ENCODE measurements around the gene ASIC5. TPM values are rescaled to one million over a fixed set of nuclear protein-coding genes. Genes with fewer than 3 reads are reported as not detected.

Gene ASIC5
- total and polyA plus RNA-seq, 2 donors (not counting 1 experiment from before 2014, with no cell fraction given), result not detected

GRCh38 chr4:155789391-155789790, 76.7 kb downstream of the ASIC5 start:
- H3K4me3 ChIP-seq (replicated peaks in 1 of 4; ENCODE audit: control extremely low read depth in 1 of 4, insufficient read depth in 1 of 4, low read depth in 3 of 4, low read length in 4 of 4), result peak overlapping the region in 1 of 4 experiments; percentile 22
- DNase-seq (ENCODE audit: low read depth in 2 of 2), result peak in 1 of 2 donors; percentile 17
- peak overlapping the region; percentile 61 for H2AFZ ChIP-seq (ENCODE audit: low read length)
- no peak overlapping the region for H3K27ac ChIP-seq (ENCODE audit: insufficient read depth, low read length)
- TF ChIP-seq CTCF (conservative IDR thresholded peaks at IDR 0.05 in 1 of 2, IDR thresholded peaks at IDR 0.05 in 1 of 2; ENCODE audit: low read depth in 1 of 2, low read length in 2 of 2) (no peak), EZH2 (IDR thresholded peaks at IDR 0.05; ENCODE audit: low read length, missing control alignments) (no peak)
- H3K27me3 ChIP-seq (ENCODE audit: control insufficient read depth, insufficient read depth, low read length), result no peaks in the 10 kb centered on the region
- H3K4me2 ChIP-seq (ENCODE audit: extremely low read depth, insufficient read depth, low read length), result peak overlapping the region; percentile 71
- no peak overlapping the region for H3K9ac ChIP-seq (ENCODE audit: insufficient read depth, low read length)
- H3K79me2 ChIP-seq (ENCODE audit: control insufficient read depth, insufficient read depth, low read length), result no peaks in the 10 kb centered on the region
- H3K9me3 ChIP-seq (ENCODE audit: control insufficient read depth, insufficient read depth, low read depth, low read length), result no peaks in the 10 kb centered on the region
- H3K36me3 ChIP-seq (ENCODE audit: control insufficient read depth, insufficient read depth, low read length), result no peaks in the 10 kb centered on the region
- H3K4me1 ChIP-seq (ENCODE audit: control insufficient read depth, extremely low read depth, insufficient read depth, low read length), result peaks cover 2% of the 10 kb centered on the region
- no peaks in the 10 kb centered on the region for H4K20me1 ChIP-seq (ENCODE audit: control insufficient read depth, extremely low read depth, insufficient read depth, low read length)

- Histone ChIP-seq H3K4me2 (ENCODE audit: extremely low read depth, insufficient read depth, low read length) (no peak overlapping the region), H2AFZ (ENCODE audit: low read length) (no peak overlapping the region), H3K27me3 (ENCODE audit: control insufficient read depth, insufficient read depth, low read length) (no peaks in the 10 kb centered on the region), H3K4me3 (replicated peaks in 1 of 4; ENCODE audit: control extremely low read depth in 1 of 4, insufficient read depth in 1 of 4, low read depth in 3 of 4, low read length in 4 of 4) (no peak overlapping the region), H3K27ac (ENCODE audit: insufficient read depth, low read length) (no peak overlapping the region), H3K4me1 (ENCODE audit: control insufficient read depth, extremely low read depth, insufficient read depth, low read length) (peaks cover 2% of the 10 kb centered on the region), H3K9me3 (ENCODE audit: control insufficient read depth, insufficient read depth, low read depth, low read length) (no peaks in the 10 kb centered on the region), H3K79me2 (ENCODE audit: control insufficient read depth, insufficient read depth, low read length) (no peaks in the 10 kb centered on the region), H3K9ac (ENCODE audit: insufficient read depth, low read length) (no peak overlapping the region), H4K20me1 (ENCODE audit: control insufficient read depth, extremely low read depth, insufficient read depth, low read length) (no peaks in the 10 kb centered on the region), H3K36me3 (ENCODE audit: control insufficient read depth, insufficient read depth, low read length) (no peaks in the 10 kb centered on the region)
- peak; percentile 84 to 94 for TF ChIP-seq CTCF (conservative IDR thresholded peaks at IDR 0.05 in 1 of 2, IDR thresholded peaks at IDR 0.05 in 1 of 2; ENCODE audit: low read depth in 1 of 2, low read length in 2 of 2)
- TF ChIP-seq EZH2 (IDR thresholded peaks at IDR 0.05; ENCODE audit: low read length, missing control alignments), result no peak
- peak; percentile 55 to 80 for DNase-seq (ENCODE audit: low read depth in 2 of 2)
These were observed 78.9 kb downstream of the ASIC5 start for GRCh38 chr4:155787113-155787710.

GRCh38 chr4:155785828-155786227, 80.2 kb downstream of the ASIC5 start:
- no peaks in the 10 kb centered on the region for H3K9me3 ChIP-seq (ENCODE audit: control insufficient read depth, insufficient read depth, low read depth, low read length)
- no peak overlapping the region for H3K4me3 ChIP-seq (replicated peaks in 1 of 4; ENCODE audit: control extremely low read depth in 1 of 4, insufficient read depth in 1 of 4, low read depth in 3 of 4, low read length in 4 of 4)
- peaks cover 2% of the 10 kb centered on the region for H3K4me1 ChIP-seq (ENCODE audit: control insufficient read depth, extremely low read depth, insufficient read depth, low read length)
- H3K36me3 ChIP-seq (ENCODE audit: control insufficient read depth, insufficient read depth, low read length), result no peaks in the 10 kb centered on the region
- H3K4me2 ChIP-seq (ENCODE audit: extremely low read depth, insufficient read depth, low read length), result no peak overlapping the region
- H4K20me1 ChIP-seq (ENCODE audit: control insufficient read depth, extremely low read depth, insufficient read depth, low read length), result no peaks in the 10 kb centered on the region
- no peak overlapping the region for H2AFZ ChIP-seq (ENCODE audit: low read length)
- TF ChIP-seq CTCF (conservative IDR thresholded peaks at IDR 0.05 in 1 of 2, IDR thresholded peaks at IDR 0.05 in 1 of 2; ENCODE audit: low read depth in 1 of 2, low read length in 2 of 2) (no peak), EZH2 (IDR thresholded peaks at IDR 0.05; ENCODE audit: low read length, missing control alignments) (no peak)
- no peak for DNase-seq (ENCODE audit: low read depth in 2 of 2)
- H3K9ac ChIP-seq (ENCODE audit: insufficient read depth, low read length), result no peak overlapping the region
- no peak overlapping the region for H3K27ac ChIP-seq (ENCODE audit: insufficient read depth, low read length)
- no peaks in the 10 kb centered on the region for H3K27me3 ChIP-seq (ENCODE audit: control insufficient read depth, insufficient read depth, low read length)
- H3K79me2 ChIP-seq (ENCODE audit: control insufficient read depth, insufficient read depth, low read length), result no peaks in the 10 kb centered on the region

Measured in fibroblast of lung (primary cell).